WI38 (cell line): ENCODE results near the gene MYCBP.
"Not testable (repeated sequence)": the region's sequence is repeated elsewhere in the genome, so short reads cannot be mapped to it uniquely, and the experiment has no call there.

ENCODE experiments used
- H3K4me3 ChIP-seq: 2 replicates; pipeline ENCODE4 v1.5.1; 2011; ENCODE audit warnings: low read depth, mild to moderate bottlenecking, control low read depth, low read length
- CTCF ChIP-seq: IDR thresholded peaks from 2 replicates; pipeline ENCODE4 v1.5.1; 2012; ENCODE audit warnings: low read depth, mild to moderate bottlenecking, control low read depth, low read length

The MYCBP gene

GRCh38 chr1:38846210-38846609 is 26.9 kb downstream of the MYCBP start:
- TF ChIP-seq CTCF: no peak
- H3K4me3 ChIP-seq: no peak overlapping the region

DNA sequence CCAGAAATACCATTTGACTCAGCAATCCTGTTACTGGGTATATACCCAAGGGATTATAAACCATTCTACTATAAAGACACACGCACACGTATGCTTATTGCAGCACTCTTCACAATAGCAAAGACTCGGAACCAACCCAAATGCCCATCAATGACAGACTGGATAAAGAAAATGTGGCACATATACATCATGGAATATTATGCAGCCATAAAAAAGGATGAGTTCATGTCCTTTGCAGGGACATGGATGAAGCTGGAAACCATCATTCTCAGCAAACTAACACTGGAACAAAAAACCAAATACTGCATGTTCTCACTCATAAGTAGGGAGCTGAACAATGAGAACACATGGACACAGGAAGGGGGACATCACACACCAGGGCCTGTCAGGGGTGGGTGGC is 28.1 kb downstream of the MYCBP start:
- H3K4me3 ChIP-seq: not testable (repeated sequence)

DNA sequence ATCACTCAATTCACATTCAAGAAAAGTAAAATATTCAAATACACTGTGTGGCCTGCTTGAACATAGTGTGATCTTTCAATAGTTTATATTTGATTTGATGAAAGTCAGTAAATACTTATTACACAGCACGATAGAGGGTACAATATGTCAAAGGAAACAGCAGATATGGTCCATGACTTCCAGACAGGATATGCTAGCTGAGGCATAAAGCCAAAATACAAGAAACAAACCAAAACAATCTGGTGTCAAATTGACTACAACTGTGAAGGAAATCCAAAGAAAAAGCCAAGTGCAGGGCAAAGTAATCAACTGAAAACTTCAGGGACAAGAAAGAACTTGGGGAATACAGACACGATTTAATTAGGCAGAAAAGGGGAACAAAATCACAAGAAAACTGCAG is 32.9 kb downstream of the MYCBP start:
- H3K4me3 ChIP-seq: no peak overlapping the region
- no peak for TF ChIP-seq CTCF

- no peak overlapping the region for H3K4me3 ChIP-seq
- no peak for TF ChIP-seq CTCF
These were observed 33.8 kb downstream of the MYCBP start for GRCh38 chr1:38839363-38839762.

DNA sequence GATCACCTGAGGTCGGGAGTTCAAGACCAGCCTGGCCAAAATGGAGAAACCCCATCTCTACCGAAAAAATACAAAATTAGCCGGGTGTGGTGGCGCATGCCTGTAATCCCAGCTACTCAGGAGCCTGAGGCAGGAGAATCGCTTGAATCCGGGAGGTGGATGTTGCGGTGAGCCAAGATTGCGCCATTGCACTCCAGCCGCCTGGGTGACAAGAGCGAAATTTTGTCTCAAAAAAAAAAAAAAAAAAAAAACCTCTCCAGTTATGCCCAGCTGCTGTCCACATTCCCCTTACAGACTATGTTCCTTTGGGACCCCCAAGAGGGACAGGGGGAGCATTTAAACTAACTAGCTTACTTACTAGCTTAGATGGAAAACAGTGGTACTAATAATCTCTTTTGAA is 36.8 kb downstream of the MYCBP start:
- not testable (repeated sequence) for H3K4me3 ChIP-seq

DNA sequence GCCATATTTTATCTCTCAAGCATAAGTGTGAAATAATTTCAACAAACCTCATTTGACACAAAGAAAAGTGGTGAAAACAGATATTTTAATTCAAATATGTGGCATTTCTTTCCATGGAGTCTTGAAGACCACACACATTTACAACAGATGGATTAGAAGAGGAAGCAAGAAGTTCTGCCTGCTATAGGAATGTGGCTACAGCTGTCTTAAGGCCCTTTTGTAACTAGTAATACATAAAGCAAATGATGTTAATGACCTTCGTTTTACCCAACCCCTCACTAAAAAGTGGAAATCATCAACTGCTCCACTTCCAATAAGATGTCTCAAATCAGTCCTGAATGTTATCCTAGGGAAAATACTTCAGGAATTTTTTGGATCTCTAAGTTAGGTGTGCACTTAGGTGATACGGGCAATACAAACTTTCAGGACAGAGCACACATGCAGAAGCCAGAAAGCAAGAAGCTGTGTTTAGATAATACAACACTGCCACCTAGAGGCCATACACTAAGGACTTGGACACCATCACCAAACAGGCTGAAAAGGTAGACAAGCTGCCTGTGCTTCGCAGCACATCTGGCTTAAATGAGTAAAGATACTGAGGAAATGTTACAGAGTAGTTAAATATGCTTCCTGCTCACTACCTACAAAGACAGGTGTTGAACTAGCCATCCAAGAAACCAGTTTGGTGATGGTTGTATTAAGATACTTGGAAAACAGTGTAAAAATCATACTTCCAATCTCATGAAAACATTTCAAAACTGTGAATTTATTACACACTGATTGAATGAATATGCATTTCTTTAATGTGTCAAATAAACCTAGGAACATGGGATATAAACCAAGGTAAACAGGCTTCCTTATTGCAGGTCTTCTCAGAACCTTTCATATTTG is 38.0 kb downstream of the MYCBP start:
- peak; percentile 56 for TF ChIP-seq CTCF
- no peak overlapping the region for H3K4me3 ChIP-seq

DNA sequence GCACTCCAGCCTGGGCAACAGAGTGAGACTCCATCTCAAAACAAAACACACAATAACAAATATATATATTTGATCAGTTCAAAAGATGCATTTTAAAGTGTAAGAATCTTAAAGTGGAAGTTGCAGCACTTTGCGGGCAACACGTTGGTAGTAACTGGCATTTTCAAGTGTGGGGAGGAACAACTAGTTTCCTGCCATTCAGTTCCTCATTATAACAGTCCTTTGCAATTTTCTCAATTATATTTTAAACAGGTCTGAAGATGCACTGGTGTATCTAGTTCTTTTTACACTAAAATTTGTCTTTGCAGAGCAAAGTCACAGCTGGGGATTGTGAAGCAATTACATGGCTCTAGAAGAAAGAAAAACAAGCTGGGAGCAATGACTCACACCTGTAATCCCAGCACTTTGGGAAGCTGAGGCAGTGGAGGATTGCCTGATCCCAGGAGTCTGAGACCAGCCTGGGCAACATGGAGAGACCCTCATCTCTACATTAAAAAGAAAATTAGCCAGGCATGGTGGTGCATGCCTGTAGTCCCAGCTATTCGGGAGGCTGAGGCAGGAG is 38.8 kb downstream of the MYCBP start:
- TF ChIP-seq CTCF: no peak
- H3K4me3 ChIP-seq: no peak overlapping the region

- no peak for TF ChIP-seq CTCF
- no peak overlapping the region for H3K4me3 ChIP-seq
These were observed 40.0 kb downstream of the MYCBP start for GRCh38 chr1:38833146-38833545.
